ENCODE measurements around the gene TIPIN. TPM values are rescaled to one million over a fixed set of nuclear protein-coding genes. Genes with fewer than 3 reads are reported as not detected.
A peak's percentile ranks its signal among the peaks of the same experiment; 100 is the strongest.

Gene TIPIN
- polyA plus RNA-seq, 1 of the 3 experiments (the other 2 are of a cell fraction), result 5.7 TPM

GRCh38 chr15:66388043-66388363 is 31.5 kb upstream of the TIPIN start (continued):
- TF ChIP-seq RCOR1 (IDR thresholded peaks at IDR 0.05; ENCODE audit: low read length), result no peak
- no peak for TF ChIP-seq REST (IDR thresholded peaks at IDR 0.05; ENCODE audit: low read depth, low read length)

- Histone ChIP-seq H3K27me3 (ENCODE audit: insufficient read depth) (no peaks in the 10 kb centered on the region), H4K20me1 (ENCODE audit: insufficient read depth) (peaks cover 27% of the 10 kb centered on the region), H3F3A (replicated peaks; ENCODE audit: insufficient read depth) (peaks cover 17% of the 10 kb centered on the region), H3K9me3 (no peaks in the 10 kb centered on the region), H2AFZ (ENCODE audit: low read depth) (peak overlapping the region; percentile 86), H3K4me2 (peak overlapping the region; percentile 85), H3K9me2 (no peaks in the 10 kb centered on the region), H3K27ac (ENCODE audit: low read depth in 2 of 2, low read length in 1 of 2) (peak overlapping the region; percentile 74 to 78), H3K4me3 (ENCODE audit: low read depth in 2 of 2, low read length in 1 of 2) (peak overlapping the region; percentile 74 to 92), H3K36me3 (replicated peaks in 1 of 2; ENCODE audit: control insufficient read depth in 1 of 2, insufficient read depth in 2 of 2, low read length in 1 of 2) (peaks cover 0 to 4% of the 10 kb centered on the region in 2 experiments), H3K79me2 (ENCODE audit: insufficient read depth) (peaks cover 62% of the 10 kb centered on the region), H3K4me1 (ENCODE audit: control insufficient read depth in 1 of 2, insufficient read depth in 2 of 2, low read depth in 1 of 2, low read length in 1 of 2) (peaks cover 6 to 9% of the 10 kb centered on the region in 2 experiments; a peak in 3 of 4 replicates), H3K9ac (peak overlapping the region; percentile 79)
- WGBS (ENCODE audit: low lambda C conversion rate), result 2% methylated on average over 22 of the region's 62 CpGs
- peak; percentile 67 for DNase-seq
- peak; percentile 22; the same call in 1 of the 2 replicates for TF ChIP-seq SIN3A (IDR thresholded peaks at IDR 0.05; ENCODE audit: borderline replicate concordance, low read depth, low read length)
- TF ChIP-seq SMC3 (IDR thresholded peaks at IDR 0.05; ENCODE audit: low read depth, low read length), result no peak
- TF ChIP-seq CTCF (IDR thresholded peaks at IDR 0.05), result peak; percentile 55
- TF ChIP-seq RAD21 (IDR thresholded peaks at IDR 0.05; ENCODE audit: low read length), result peak; percentile 40
- TF ChIP-seq USF1 (IDR thresholded peaks at IDR 0.05; ENCODE audit: borderline replicate concordance, low read depth), result no peak
- peak; percentile 67 for TF ChIP-seq MXI1 (IDR thresholded peaks at IDR 0.05; ENCODE audit: low read depth, low read length)
- ChIA-PET POLR2A (interaction anchor here (1.0 to 3.5 kb wide), 3 partner anchors 13 to 110 kb away, joined by 3 to 21 read pairs (median 3); partner anchors contain the start of gene SNAPC5), CTCF (interaction anchor here (0.7 to 3.9 kb wide), 25 partner anchors 9 to 464 kb away, joined by 3 to 51 read pairs (median 3); partner anchors contain the start of genes SNAPC5 and TIPIN)
Observed at GRCh38 chr15:66387163-66388042, 30.9 kb upstream of the TIPIN start.
